GM23338 (cell line): ENCODE results near the gene CCDC6.

Source experiments
- EZH2 ChIP-seq: fragments of 200-600 bp; sonication (generic); IDR thresholded peaks from one replicate; pipeline ENCODE4 v1.8.0; 2017; ENCODE audit warnings: antibody characterized with exemption, mild to moderate bottlenecking, low read depth; ENCODE audit not compliant: unreplicated experiment
- EZH2phosphoT487 ChIP-seq: fragments of 200-600 bp; sonication (generic); IDR thresholded peaks from one replicate; pipeline ENCODE4 v1.8.1; 2018; ENCODE audit warnings: antibody characterized with exemption; ENCODE audit not compliant: unreplicated experiment
- JUNB ChIP-seq: IDR thresholded peaks from one replicate; pipeline ENCODE4 v1.6.1; 2016; ENCODE audit warnings: antibody characterized with exemption; ENCODE audit not compliant: unreplicated experiment
- POLR2AphosphoS5 ChIP-seq: IDR thresholded peaks from 2 replicates; pipeline ENCODE4 v1.6.1; 2016; ENCODE audit warnings: antibody characterized with exemption, low read depth
- TF ChIP-seq, protein P1 (sequence below), 2 experiments: fragments of 200-600 bp in 1 of 2; sonication (generic) in 1 of 2; conservative IDR thresholded peaks; 2 replicates each; pipeline versions ENCODE4 v1.5.1 to v1.6.1; 2016 to 2017; ENCODE audit warnings: antibody characterized with exemption in 2 of 2, low read depth in 2 of 2, mild to moderate bottlenecking in 2 of 2, moderate library complexity in 1 of 2

DNA sequence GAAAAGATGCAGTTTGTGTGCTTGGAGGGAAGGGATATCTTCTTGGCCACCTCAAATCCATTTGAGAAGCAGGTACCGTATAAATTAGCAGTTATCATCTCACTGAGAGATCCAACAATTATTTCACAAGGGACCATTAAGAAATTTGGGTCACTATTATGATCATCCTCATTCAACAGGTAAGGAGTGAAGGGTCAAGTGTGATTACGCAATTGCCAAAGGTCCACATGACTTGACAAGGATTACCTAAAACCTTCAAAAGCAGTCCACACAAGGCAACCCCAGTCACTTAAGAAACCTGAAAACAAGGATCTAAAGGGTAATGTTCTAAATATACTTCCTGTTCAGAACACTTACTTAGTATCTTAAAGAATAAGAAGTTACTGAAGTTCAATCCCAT, 27.4 kb downstream of the CCDC6 start:
- TF ChIP-seq, protein P1, sequence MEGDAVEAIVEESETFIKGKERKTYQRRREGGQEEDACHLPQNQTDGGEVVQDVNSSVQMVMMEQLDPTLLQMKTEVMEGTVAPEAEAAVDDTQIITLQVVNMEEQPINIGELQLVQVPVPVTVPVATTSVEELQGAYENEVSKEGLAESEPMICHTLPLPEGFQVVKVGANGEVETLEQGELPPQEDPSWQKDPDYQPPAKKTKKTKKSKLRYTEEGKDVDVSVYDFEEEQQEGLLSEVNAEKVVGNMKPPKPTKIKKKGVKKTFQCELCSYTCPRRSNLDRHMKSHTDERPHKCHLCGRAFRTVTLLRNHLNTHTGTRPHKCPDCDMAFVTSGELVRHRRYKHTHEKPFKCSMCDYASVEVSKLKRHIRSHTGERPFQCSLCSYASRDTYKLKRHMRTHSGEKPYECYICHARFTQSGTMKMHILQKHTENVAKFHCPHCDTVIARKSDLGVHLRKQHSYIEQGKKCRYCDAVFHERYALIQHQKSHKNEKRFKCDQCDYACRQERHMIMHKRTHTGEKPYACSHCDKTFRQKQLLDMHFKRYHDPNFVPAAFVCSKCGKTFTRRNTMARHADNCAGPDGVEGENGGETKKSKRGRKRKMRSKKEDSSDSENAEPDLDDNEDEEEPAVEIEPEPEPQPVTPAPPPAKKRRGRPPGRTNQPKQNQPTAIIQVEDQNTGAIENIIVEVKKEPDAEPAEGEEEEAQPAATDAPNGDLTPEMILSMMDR (conservative IDR thresholded peaks at IDR 0.05; ENCODE audit: low read depth in 2 of 2) = no peak
- no peak for TF ChIP-seq EZH2phosphoT487
- no peak for TF ChIP-seq POLR2AphosphoS5
- no peak for TF ChIP-seq EZH2
- no peak for TF ChIP-seq JUNB
